Measurements from ENCODE around the gene DPYSL5. TPM values are rescaled to one million over a fixed set of nuclear protein-coding genes. Genes with fewer than 3 reads are reported as not detected.

Gene DPYSL5
- polyA plus RNA-seq, 4 donors = 4.5 to 7.7 (median 6.3) TPM

- no peak for DNase-seq (ENCODE audit: low read depth in 4 of 4, low spot score in 2 of 4)
These were observed 135.8 kb downstream of the DPYSL5 start for GRCh38 chr2:26983746-26984145.

GRCh38 chr2:26985807-26986206 is 137.9 kb downstream of the DPYSL5 start:
- DNase-seq (ENCODE audit: low read depth in 4 of 4, low spot score in 2 of 4) = no peak

- no peak for DNase-seq (ENCODE audit: low read depth in 4 of 4, low spot score in 2 of 4)
These were observed 138.6 kb downstream of the DPYSL5 start for GRCh38 chr2:26986576-26986975.

DNA sequence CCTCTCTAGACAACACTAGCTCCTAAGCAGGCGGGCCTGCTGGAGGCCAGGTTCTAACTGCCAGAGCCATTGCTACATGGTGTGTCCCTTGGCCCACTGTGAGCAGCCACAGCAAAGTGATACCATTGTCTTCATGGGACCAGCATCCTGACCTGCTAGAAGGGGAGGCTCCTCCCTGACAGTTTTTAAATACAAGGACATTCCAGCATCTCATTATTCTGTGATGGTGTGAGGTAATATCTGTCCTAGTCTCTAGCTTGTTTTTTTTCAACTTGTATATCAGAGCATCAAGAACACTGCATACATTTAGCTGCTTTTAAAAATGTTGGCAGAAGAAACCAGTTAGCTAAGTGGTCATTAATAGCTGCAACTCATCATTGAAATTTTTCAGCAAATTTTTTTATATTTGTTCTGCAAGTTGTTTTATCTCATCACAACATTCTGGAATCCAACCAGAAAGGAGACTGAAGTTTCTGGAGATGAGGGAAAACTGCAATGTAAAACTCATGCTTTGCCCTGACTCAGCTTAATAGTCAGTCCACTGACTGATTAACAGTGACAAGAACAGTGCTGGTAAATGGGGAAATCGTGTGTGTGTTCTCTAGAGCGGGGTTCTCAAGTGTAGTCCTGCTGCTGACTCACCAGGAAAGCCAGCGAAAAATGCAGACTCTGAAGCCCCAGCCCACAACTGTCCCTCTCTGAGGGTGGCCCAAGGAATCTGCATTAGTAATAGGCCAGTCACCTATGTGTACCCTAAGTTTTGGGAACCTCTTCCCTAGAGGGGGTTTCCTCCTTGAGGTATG is 140.3 kb downstream of the DPYSL5 start:
- DNase-seq (ENCODE audit: low read depth in 4 of 4, low spot score in 2 of 4) = no peak

DNA sequence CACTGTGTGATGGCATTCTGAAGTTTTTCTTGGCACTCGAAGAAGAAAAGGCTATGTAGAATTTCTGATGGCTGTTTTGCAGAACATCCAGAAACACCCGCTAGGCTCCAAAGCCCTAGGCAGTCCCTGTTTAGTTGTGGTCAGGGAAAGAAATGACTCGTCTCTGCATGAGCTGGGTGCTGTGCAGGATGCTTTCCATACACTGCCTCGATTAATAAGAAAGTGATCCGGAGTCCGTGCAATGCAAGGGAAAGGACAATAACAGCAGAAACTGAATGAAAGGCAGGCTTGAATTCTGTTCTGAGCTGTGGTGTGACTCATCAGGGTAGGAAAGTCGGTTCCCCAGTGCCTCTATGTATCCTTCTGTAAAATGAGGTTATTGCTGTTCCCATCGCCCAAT is 141.2 kb downstream of the DPYSL5 start:
- DNase-seq (ENCODE audit: low read depth in 4 of 4, low spot score in 2 of 4) = no peak

- no peak for DNase-seq (ENCODE audit: low read depth in 4 of 4, low spot score in 2 of 4)
These were observed 143.8 kb downstream of the DPYSL5 start for GRCh38 chr2:26991717-26992116.

DNA sequence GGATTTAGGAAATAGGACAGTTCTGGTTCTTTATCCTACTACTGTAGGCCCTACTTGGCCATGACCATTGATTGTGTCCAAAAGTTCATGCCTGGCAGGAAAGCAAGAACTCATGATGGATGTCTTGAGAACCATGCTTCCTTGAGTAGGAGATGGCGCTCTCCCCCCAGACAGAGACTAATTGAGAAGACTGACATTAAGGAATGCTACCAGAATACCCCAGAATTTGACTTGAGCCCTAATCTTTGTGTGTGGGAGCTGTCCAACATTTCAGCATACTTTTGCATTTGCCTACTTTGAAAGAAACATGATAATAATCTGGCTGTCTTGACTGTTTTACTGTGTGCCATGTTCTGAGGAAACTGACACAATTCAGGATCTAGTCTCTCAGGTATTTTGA is 145.8 kb downstream of the DPYSL5 start:
- DNase-seq (ENCODE audit: low read depth in 4 of 4, low spot score in 2 of 4) = peak in 1 of 4 donors; percentile 3

- no peak for DNase-seq (ENCODE audit: low read depth in 4 of 4, low spot score in 2 of 4)
These were observed 147.1 kb downstream of the DPYSL5 start for GRCh38 chr2:26994983-26995382.

DNA sequence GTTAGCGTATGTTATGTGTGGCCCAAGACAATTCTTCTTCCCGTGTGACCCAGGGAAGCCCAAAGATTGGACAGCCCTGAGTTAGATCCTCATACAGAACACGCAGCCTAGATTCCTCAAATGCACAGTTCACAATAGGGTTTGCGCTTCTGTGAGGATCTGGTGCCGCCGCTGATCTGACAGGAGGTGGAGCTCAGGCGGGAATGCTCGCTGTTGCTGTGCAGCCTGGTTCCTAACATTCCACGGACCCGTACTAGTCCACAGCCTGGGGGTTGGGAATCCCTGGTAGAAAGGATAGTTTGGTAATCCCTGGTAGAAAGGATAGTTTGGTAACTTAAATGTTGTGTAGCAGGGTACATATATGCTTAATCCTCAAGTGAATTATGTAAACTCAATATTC is 149.5 kb downstream of the DPYSL5 start:
- no peak for DNase-seq (ENCODE audit: low read depth in 4 of 4, low spot score in 2 of 4)

GRCh38 chr2:26998323-26998722 is 150.4 kb downstream of the DPYSL5 start:
- DNase-seq (ENCODE audit: low read depth in 4 of 4, low spot score in 2 of 4) = no peak

Other genes starting within 250 kb of the DPYSL5 start
- gene CIB4, start 206.8 kb upstream of the DPYSL5 start, polyA plus RNA-seq (ENCODE audit: insufficient read length in 4 of 4) = under 1 TPM in 3 of 4 donors, not detected in 1; 0.33 to 0.81 (median 0.41) TPM
- 1 to 10 TPM; 1.1 to 3.6 (median 2.0) TPM for gene KCNK3, start 155.4 kb upstream of the DPYSL5 start, polyA plus RNA-seq (ENCODE audit: insufficient read length in 4 of 4)
- 10 to 100 TPM; 16.2 to 17.5 (median 16.6) TPM for gene SLC35F6, start 83.8 kb upstream of the DPYSL5 start, polyA plus RNA-seq (ENCODE audit: insufficient read length in 4 of 4)
- gene CENPA, start 62.1 kb upstream of the DPYSL5 start, polyA plus RNA-seq (ENCODE audit: insufficient read length in 4 of 4) = 10 to 100 TPM; 13.0 to 16.2 (median 14.9) TPM
- 10 to 100 TPM; 11.2 to 16.6 (median 13.6) TPM for gene MAPRE3, start 122.5 kb downstream of the DPYSL5 start, polyA plus RNA-seq (ENCODE audit: insufficient read length in 4 of 4)
- 10 to 100 TPM; 52.6 to 75.7 (median 61.0) TPM for gene TMEM214, start 184.8 kb downstream of the DPYSL5 start, polyA plus RNA-seq (ENCODE audit: insufficient read length in 4 of 4)
- gene AGBL5, start 203.5 kb downstream of the DPYSL5 start, polyA plus RNA-seq (ENCODE audit: insufficient read length in 4 of 4) = 10 to 100 TPM; 58.7 to 71.0 (median 65.6) TPM
- gene OST4, start 223.5 kb downstream of the DPYSL5 start, polyA plus RNA-seq (ENCODE audit: insufficient read length in 4 of 4) = 100 to 1,000 TPM; 222 to 297 (median 264) TPM
- 100 to 1,000 TPM in 2 of 4 donors, 10 to 100 TPM in 2; 75.5 to 182 (median 99.1) TPM for gene EMILIN1, start 230.5 kb downstream of the DPYSL5 start, polyA plus RNA-seq (ENCODE audit: insufficient read length in 4 of 4)
- 10 to 100 TPM; 45.4 to 55.6 (median 52.0) TPM for gene KHK, start 238.6 kb downstream of the DPYSL5 start, polyA plus RNA-seq (ENCODE audit: insufficient read length in 4 of 4)

Measured in left renal cortex interstitium (tissue), 4 donors.